PC-3 (cell line): ENCODE data around the gene MARK2. TPM values are rescaled to one million over a fixed set of nuclear protein-coding genes. Genes with fewer than 3 reads are reported as not detected.

Source experiments
- ATAC-seq: fragments of 200-7000 bp; cut with Tn5 transposase; 2 replicates; pipeline ENCODE4 v1.9.1; 2020; ENCODE audit warnings: mild to moderate bottlenecking, moderate library complexity
- BruUV-seq: library from RNA; stranded (reverse); fragments of 400-500 nt; replicated peaks from 2 replicates; lab custom pipeline; 2021; lab: Mats Ljungman, UMichigan
- CTCF ChIA-PET: fragments of 300-600 bp; sonication (Branson Sonifier 250); formaldehyde crosslinking; loops from one replicate; lab custom pipeline; 2022; ENCODE audit warnings: antibody characterized with exemption; lab: Charles Lee
- POLR2A ChIA-PET: fragments of 300-600 bp; sonication (Branson Sonifier 250); formaldehyde crosslinking; loops from one replicate; lab custom pipeline; 2022; ENCODE audit warnings: antibody characterized with exemption; ENCODE audit not compliant: unreplicated experiment; lab: Charles Lee
- DNase-seq: peaks from one replicate; pipeline ENCODE4 v3.0.0-alpha.2; 2015
- H2AFZ ChIP-seq: fragments of 300-600 bp; sonication (generic); 2 replicates; pipeline ENCODE4 v1.6.0; 2016; ENCODE audit warnings: antibody characterized with exemption, low read length
- H3F3A ChIP-seq: fragments of 300-600 bp; sonication (generic); one replicate; pipeline ENCODE4 v1.6.0; 2017; ENCODE audit warnings: antibody characterized with exemption, low read length, control low read depth, mild to moderate bottlenecking; ENCODE audit not compliant: unreplicated experiment
- H3K27ac ChIP-seq: fragments of 300-600 bp; sonication (generic); 2 replicates; pipeline ENCODE4 v1.5.1; 2016; ENCODE audit warnings: mild to moderate bottlenecking, low read length
- H3K27me3 ChIP-seq: fragments of 300-600 bp; sonication (generic); 2 replicates; pipeline ENCODE4 v1.6.1; 2016; ENCODE audit warnings: low read length, mixed read lengths
- H3K36me3 ChIP-seq: fragments of 300-600 bp; sonication (generic); 2 replicates; pipeline ENCODE4 v1.6.1; 2016; ENCODE audit warnings: low read depth, mixed run types, low read length, mixed read lengths
- H3K4me1 ChIP-seq: fragments of 300-600 bp; sonication (generic); 2 replicates; pipeline ENCODE4 v1.5.1; 2016; ENCODE audit warnings: low read length; ENCODE audit not compliant: insufficient read depth
- H3K4me2 ChIP-seq: fragments of 300-600 bp; sonication (generic); 2 replicates; pipeline ENCODE4 v1.6.0; 2016; ENCODE audit warnings: low read length
- H3K4me3 ChIP-seq: fragments of 300-600 bp; sonication (generic); 2 replicates; pipeline ENCODE4 v1.5.1; 2016; ENCODE audit warnings: mild to moderate bottlenecking, low read length, mixed read lengths
- H3K79me2 ChIP-seq: fragments of 300-600 bp; sonication (generic); 2 replicates; pipeline ENCODE4 v1.6.1; 2017; ENCODE audit warnings: low read length, mixed read lengths
- H3K9ac ChIP-seq: fragments of 300-600 bp; sonication (generic); 2 replicates; pipeline ENCODE4 v1.6.0; 2016; ENCODE audit warnings: mild to moderate bottlenecking, low read length
- H3K9me2 ChIP-seq: fragments of 300-600 bp; sonication (generic); replicated peaks from 2 replicates; pipeline ENCODE4 v1.6.1; 2016; ENCODE audit warnings: mixed run types, low read length, mixed read lengths
- H3K9me3 ChIP-seq: fragments of 300-600 bp; sonication (generic); 2 replicates; pipeline ENCODE4 v1.6.1; 2016; ENCODE audit warnings: low read length, mixed read lengths
- H4K20me1 ChIP-seq: fragments of 300-600 bp; sonication (generic); 2 replicates; pipeline ENCODE4 v1.6.1; 2016; ENCODE audit warnings: low read length, mixed read lengths
- CTCF ChIP-seq: fragments of 300-600 bp; sonication (generic); conservative IDR thresholded peaks from 2 replicates; pipeline ENCODE4 v1.5.1; 2017; ENCODE audit warnings: antibody characterized with exemption, low read depth, mild to moderate bottlenecking, low read length
- EZH2 ChIP-seq: fragments of 300-600 bp; sonication (generic); IDR thresholded peaks from one replicate; pipeline ENCODE4 v1.6.1; 2017; ENCODE audit warnings: antibody characterized with exemption, mild to moderate bottlenecking, low read length; ENCODE audit not compliant: unreplicated experiment
- EZH2phosphoT487 ChIP-seq: fragments of 300-600 bp; sonication (generic); IDR thresholded peaks from 2 replicates; pipeline ENCODE4 v1.6.1; 2018; ENCODE audit warnings: mild to moderate bottlenecking, antibody characterized with exemption, low read length, borderline replicate concordance
- intact Hi-C: fragments of 100-400 bp; cut with micrococcal nuclease; formaldehyde crosslinking; loops from 2 replicates; pipeline ENCODE4 v1.9.0; 2023
- total RNA-seq: library from RNA; depleted of rRNA; stranded (reverse); fragments of >200 nt; gene quantifications from 2 replicates; pipeline ENCODE4 v1.2.3, GENCODE V29; 2014

MARK2 gene
- total RNA-seq, 1 experiment from 2014 or later: 60.1 TPM

GRCh38 chr11:63910675-63911074 lies 71.8 kb downstream of the MARK2 start:
- no peaks in the 10 kb centered on the region for H3K9me3 ChIP-seq
- no peaks in the 10 kb centered on the region for H3F3A ChIP-seq
- no peaks in the 10 kb centered on the region for H3K27me3 ChIP-seq
- ATAC-seq: no peak
- intact Hi-C loops: no loop called here
- H3K4me2 ChIP-seq: no peak overlapping the region
- H2AFZ ChIP-seq: no peak overlapping the region
- no peaks in the 10 kb centered on the region for H4K20me1 ChIP-seq
- H3K4me1 ChIP-seq: no peaks in the 10 kb centered on the region
- H3K36me3 ChIP-seq: peaks cover 13% of the 10 kb centered on the region; the same call in 1 of the 2 replicates
- H3K9me2 ChIP-seq: no peaks in the 10 kb centered on the region
- no peak overlapping the region for H3K9ac ChIP-seq
- CTCF ChIA-PET: no interaction called here
- POLR2A ChIA-PET: no interaction called here
- no peak for DNase-seq
- H3K27ac ChIP-seq: no peak overlapping the region
- BruUV-seq: no TSS peak
- no peak overlapping the region for H3K4me3 ChIP-seq
- TF ChIP-seq CTCF: no peak
- no peak for TF ChIP-seq EZH2
- no peak for TF ChIP-seq EZH2phosphoT487
- no peaks in the 10 kb centered on the region for H3K79me2 ChIP-seq

GRCh38 chr11:63911440-63911839 lies 72.5 kb downstream of the MARK2 start:
- ATAC-seq: no peak
- H4K20me1 ChIP-seq: no peaks in the 10 kb centered on the region
- CTCF ChIA-PET: no interaction called here
- no peaks in the 10 kb centered on the region for H3K79me2 ChIP-seq
- TF ChIP-seq EZH2phosphoT487: no peak
- TF ChIP-seq EZH2: no peak
- no peak overlapping the region for H3K27ac ChIP-seq
- no peaks in the 10 kb centered on the region for H3K9me3 ChIP-seq
- no peak overlapping the region for H3K4me3 ChIP-seq
- no peak overlapping the region for H3K9ac ChIP-seq
- no peaks in the 10 kb centered on the region for H3K9me2 ChIP-seq
- no peaks in the 10 kb centered on the region; the same call in 1 of the 2 replicates for H3K27me3 ChIP-seq
- no peaks in the 10 kb centered on the region for H3F3A ChIP-seq
- peaks cover 3% of the 10 kb centered on the region for H3K4me1 ChIP-seq
- no peak overlapping the region for H3K4me2 ChIP-seq
- DNase-seq: no peak
- no peak overlapping the region for H2AFZ ChIP-seq
- intact Hi-C loops: no loop called here
- POLR2A ChIA-PET: no interaction called here
- BruUV-seq: no TSS peak
- H3K36me3 ChIP-seq: peaks cover 13% of the 10 kb centered on the region; the same call in 1 of the 2 replicates

GRCh38 chr11:63911876-63912275 lies 73.0 kb downstream of the MARK2 start:
- POLR2A ChIA-PET: no interaction called here
- no TSS peak for BruUV-seq
- no peaks in the 10 kb centered on the region for H4K20me1 ChIP-seq

More at GRCh38 chr11:63911876-63912275, 73.0 kb downstream of the MARK2 start:
- TF ChIP-seq CTCF (no peak), EZH2phosphoT487 (no peak), EZH2 (no peak)
- intact Hi-C loops: no loop called here
- H3K9me3 ChIP-seq: no peaks in the 10 kb centered on the region
- DNase-seq (no peak), ATAC-seq (no peak)
- H3K36me3 ChIP-seq: peaks cover 11% of the 10 kb centered on the region; the same call in 1 of the 2 replicates
- CTCF ChIA-PET: no interaction called here
- H3K4me2 ChIP-seq: no peak overlapping the region
- H2AFZ ChIP-seq: no peak overlapping the region
- H3K4me1 ChIP-seq: peaks cover 6% of the 10 kb centered on the region
- no peak overlapping the region for H3K9ac ChIP-seq
- no peak overlapping the region for H3K4me3 ChIP-seq
- no peaks in the 10 kb centered on the region; the same call in 1 of the 2 replicates for H3K27me3 ChIP-seq
- no peaks in the 10 kb centered on the region for H3K9me2 ChIP-seq
- H3K27ac ChIP-seq: no peak overlapping the region
- no peaks in the 10 kb centered on the region for H3K79me2 ChIP-seq
- no peaks in the 10 kb centered on the region for H3F3A ChIP-seq
